GM18519 (cell line): ENCODE data around the gene AFF3.
"Not testable (repeated sequence)": the region's sequence is repeated elsewhere in the genome, so short reads cannot be mapped to it uniquely, and the experiment has no call there.

Experiments used
- ATAC-seq: cut with Tn5 transposase; IDR thresholded peaks from one replicate; pipeline ENCODE4 v1.9.1; 2021; ENCODE audit warnings: mild to moderate bottlenecking, moderate library complexity; ENCODE audit not compliant: unreplicated experiment, low FRiP score

AFF3 gene

DNA sequence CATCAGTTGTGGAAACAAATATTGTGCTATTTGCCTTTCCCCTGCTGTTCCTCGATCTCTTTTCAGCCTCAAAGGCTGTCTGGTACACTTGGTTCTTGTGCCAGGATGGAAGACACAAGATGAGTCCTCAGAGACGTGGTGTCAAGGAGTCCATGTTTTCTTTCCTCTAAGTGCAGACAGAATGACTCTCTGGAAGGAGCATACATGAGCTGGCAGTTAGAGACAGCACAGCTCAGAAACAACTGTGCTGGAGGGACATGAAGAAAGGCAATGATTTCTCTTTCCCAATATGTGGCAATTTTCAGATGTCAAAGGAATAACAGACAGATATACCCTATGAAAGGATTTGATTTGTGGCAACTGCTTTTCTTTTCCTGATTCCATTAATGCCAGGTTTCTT lies 162.2 kb downstream of the AFF3 start:
- no peak for ATAC-seq

DNA sequence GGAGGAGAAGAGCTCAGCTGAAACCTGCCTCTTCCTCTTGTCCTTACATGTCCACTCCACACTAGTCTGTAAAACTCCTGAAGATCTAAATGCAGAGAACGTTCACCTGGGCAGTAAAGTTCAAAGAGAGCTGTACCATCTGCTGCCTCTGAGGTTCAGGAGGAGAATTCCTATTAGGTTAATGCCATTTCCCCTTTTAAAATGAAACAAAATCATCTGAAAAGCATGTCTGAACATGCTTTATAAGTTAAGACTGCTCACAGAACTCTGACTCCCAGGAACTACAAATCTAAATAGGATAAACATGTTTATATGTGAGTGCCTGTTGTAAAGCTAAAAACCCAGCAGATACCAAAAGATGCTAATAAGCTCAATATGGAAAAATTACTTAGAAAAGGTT lies 164.4 kb downstream of the AFF3 start:
- no peak for ATAC-seq

DNA sequence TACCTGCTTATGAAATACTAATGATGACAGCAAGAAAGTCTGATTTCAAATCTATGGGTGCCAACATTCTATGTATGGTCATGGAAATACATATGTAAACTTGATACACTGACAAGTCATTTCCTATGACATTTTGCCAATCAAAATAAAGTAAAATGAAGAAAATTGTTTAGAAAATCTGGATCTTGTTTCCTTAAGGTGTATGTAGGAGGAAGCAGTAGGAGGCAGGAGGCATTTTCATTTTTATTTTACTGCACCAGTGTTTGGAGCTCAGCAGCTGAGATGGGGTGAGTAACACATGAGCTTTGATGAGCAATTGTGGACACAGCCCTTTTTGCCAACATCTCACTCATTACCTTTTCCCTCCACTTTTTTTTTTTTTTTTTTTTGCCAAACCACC lies 167.0 kb downstream of the AFF3 start:
- ATAC-seq = no peak

DNA sequence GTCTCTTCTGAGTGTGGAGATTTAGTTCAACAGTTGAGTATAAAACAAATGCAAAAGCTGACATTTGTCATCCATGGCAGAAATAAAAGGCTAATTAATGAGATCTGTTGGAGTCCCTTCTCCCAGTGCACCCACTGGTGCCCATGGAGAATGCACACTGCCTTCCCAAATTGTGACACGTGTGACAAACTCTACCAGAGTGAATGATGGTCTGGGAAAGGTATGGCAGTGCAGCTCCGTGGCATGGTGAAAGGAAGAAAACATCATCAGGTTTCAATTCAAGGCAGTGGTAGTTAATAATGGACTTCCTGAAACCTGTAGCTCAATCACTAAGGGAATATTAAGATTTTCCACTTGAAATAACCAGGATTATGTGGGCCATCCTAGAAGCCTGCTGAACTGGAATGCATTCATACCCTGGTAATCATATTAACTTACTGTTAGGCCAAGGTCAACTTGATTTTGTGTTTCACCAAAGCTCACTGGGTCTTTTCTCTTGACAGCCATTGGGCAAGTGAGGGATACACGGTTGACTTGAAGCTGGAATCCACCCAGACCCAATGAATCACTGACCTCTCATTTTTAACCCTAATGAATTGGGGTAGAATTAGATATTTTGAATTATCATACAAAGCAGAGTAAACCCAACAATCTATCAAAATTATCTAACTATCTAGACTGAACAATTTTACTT lies 167.6 kb downstream of the AFF3 start:
- ATAC-seq = no peak

DNA sequence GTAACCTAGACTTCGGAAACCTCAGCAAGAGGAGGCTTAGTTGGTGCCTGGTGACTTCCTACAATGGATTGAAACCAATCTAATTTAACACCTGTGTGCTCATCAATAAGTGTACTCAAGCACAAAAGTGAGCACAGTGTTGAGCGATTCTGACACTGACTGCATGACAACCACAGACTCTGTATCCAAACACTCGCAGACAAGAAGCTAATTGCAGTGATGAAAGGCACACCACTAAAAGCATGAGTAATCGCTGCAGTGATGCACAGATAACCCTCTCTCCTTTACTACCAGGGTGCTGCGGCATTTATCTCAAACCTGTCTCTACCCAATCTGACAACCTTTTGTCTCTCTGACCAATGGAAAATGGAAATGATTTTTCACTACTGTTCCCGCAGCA lies 168.1 kb downstream of the AFF3 start:
- no peak for ATAC-seq

DNA sequence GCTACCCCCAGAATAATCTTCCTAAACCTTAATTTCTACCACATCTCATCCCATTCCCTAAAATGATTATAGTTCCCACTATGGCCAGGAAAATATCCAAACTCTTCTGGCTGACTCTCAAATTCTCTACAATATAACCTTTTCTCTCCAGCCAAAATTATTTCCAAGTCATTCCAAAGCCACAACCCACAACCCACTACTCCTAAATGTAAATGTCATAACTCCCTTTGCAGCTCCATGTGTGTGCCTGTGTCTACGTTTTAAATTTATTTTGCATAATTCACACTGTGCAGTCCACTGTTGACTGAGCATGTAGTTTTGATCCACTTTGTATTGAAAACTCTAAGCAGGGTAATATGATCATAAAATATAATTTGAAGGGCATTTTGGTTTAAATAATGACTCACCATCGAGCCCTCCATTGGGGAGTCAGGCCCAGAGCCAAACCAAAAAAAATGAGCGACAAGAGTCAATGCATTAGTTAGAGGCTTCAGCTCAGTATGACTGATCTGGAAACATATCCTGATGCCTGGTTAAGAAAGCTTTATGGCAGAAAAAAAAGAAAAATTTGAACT lies 171.0 kb downstream of the AFF3 start:
- ATAC-seq = no peak

DNA sequence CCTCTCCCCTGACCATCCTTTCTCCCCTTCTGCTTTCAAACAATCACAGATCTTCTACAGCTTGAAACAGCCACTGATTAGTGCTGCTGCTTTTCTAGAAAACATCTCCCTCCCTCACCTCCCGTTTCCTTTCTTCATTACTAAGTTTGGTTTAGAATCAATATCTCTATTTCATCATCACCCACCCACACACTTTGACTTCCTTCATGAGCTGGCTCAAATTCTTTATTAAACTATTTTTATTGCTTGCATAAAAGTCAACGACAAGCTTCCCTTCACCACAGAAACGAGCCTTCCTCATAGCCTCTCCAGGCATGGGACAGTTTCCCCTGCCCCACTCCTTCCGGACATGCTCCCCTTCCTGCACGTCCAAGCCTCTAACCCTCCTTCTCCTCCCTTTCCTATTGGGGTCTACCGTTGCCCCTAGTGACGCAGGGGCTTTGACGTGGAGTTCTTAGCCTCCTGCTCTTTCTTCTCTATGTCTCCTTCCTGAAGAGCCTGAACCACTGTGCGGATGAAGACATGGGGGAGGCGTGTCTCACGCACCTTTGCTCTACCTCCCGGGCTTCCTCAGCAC lies 172.0 kb downstream of the AFF3 start:
- ATAC-seq = no peak

DNA sequence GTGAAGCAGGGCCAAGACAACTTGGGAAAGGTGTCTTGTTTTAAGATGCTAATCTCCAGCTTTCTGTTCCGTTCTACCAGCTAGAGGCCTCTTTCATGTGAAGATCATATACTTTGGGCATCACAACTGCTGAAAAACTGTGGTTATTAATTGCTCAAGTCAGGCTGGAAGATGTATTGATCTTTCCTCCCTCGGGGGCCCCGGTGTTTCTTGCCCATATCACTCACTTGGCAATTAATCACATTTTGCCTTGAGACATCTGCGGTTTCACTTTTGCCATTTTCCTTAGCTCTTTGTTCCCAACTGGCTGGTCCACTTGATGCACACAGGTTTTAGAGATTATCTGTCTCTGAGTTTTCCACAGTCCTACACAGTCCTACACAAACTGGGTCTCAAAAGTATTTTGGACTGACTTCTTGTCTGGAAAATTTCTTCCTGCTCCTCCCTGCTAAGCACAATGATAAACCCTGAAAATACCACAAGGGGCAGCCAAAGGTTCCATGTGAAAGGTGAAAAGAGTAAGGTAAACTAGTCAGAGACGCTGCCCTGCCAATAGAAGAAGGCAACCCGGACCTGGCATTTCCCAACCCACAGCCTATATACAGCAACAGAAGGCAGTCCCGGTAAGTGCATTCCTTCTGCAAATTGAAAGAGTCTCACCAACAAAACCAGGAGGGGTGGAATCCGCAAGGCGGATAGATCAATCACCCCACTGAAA lies 181.0 kb downstream of the AFF3 start:
- ATAC-seq = no peak

DNA sequence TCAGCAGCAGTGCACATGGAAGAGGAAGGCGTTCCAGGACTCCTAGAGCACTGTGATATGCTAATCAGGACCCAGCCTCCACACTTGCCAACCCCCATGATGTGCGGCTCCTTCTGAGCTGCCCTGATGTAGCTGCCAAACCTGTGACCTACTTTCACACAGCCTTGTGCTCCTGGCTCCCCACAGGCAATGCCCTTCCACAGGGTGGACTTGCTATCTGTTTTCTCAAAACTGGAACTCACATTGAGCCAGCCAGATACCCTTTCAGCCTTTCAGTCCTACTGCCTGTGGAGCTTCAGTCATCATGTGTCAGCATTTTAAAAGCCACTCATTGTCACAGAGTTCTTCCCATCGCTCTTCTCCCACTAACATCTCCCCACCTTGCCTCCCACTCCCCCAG lies 181.6 kb downstream of the AFF3 start:
- ATAC-seq = no peak

DNA sequence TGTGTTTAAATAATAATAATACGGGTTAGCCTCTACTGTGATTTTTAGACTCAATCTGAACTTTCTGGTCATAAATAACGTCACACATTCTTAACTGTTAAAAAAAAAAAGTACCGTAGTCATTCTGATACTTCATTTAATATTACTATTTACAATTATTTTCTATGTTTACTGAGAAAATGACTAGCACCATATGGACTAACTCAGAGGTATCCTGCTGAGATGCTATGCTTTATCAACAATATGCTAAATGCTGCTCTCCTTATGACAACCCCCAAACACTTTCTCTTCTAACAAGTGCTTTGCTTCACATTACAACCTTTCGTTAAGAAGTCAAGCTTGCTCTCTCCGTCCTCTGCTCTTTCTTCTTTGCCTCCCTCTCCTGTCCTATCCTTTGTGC lies 182.1 kb downstream of the AFF3 start:
- no peak for ATAC-seq

DNA sequence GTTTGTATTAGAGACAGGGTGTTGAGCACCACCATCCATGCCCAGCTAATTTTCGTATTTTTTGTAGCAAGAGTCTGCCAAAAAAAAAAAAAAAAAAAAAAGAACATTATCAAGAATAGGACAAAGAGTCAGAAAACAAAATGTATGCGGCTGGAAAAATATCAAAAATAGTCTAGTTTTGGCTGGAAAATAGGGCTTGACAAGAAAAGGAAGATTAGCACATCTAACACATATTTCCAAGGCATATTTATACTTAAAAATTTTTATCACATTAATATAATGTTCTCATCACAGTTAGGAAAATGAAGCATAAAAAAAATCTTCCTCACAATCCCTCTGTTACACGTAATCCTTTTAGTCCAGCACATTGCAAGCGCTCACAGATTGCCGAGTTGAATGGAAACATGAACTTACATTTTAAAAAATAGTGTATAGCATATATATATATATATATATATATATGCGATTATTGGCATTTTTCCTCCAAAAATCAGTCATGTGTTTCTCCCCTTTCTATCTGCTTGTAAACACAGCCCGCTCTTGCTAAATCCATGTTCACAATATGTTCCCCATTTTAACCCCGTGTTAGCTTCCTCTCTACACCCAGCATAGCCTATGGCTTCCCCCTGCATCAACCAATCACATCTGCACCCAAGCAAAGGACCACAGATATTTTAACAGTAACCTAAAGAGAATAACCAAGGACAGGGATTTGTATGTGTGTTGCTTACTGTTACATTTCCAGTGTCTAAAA lies 183.0 kb downstream of the AFF3 start:
- no peak for ATAC-seq

DNA sequence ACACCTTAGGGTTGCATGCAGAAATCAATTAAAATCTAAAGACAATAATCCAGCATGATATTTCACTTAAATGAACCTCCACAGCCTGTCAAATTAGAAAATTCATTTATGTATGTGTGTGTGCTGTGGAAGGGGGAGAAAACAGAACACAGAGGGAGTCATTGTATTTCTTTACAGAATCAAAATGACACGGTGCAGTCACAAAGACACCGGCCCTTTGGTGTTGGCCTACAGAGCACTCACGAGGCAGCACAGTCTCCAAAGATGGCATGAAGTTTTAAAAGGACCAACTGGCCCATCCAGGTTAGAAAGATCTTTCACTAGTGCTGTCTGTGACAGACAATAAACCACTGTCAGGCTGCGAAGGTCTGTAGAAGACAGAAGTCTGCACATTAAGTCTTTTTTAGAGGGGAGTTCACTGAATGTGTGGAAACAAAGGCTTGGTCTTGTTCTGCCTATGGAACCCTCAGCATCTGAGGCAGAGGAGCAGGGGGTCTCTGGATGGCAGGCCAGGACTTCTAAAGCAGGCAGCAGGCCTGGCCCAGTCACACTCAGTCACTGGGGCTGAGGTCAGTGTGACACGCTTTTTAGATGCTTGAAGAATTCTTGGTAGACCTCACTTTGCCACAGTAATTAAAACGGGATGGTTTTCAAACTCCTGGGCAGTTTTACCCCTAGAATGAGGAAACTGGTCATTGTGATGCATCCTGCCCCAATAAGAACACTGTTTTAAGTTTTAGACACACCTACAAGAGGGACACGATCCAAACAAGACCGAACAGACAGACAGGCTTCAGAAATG lies 184.9 kb downstream of the AFF3 start:
- no peak for ATAC-seq

DNA sequence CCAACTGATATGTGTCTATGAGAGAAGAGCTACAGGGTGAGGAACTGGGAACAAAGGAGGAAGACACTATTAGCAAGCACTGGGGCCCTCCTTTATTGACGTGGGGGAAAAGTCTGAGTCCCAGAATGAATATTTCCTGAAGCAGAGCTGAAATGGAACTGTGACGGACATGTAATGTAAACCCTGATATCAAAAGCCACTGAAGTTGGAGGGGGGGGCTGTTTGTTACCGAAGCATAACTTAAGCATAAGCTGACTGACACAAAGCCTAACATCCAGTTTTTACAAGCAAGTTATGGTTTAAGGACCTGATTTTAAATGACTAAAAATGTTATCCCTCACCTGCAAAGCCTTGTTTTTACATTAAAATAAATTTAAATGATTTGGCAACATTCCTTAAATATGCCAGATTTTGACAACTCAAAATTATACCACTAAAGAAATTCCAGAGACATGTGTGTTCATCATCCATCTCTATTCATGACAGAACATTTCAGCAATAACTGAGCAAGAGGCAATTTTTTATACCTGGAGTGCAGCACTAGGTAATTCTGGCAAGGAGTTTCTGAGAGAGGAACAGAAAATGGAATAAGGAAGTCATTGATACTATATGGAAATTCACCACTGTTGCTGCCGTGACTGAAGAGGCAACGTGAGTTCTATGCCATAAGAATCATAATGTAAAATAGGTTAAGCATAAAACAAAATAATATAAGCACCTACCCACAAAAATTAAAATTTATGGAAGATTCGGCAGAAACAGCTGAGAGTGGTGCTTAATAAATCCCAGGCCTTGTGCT lies 186.0 kb downstream of the AFF3 start:
- no peak for ATAC-seq

DNA sequence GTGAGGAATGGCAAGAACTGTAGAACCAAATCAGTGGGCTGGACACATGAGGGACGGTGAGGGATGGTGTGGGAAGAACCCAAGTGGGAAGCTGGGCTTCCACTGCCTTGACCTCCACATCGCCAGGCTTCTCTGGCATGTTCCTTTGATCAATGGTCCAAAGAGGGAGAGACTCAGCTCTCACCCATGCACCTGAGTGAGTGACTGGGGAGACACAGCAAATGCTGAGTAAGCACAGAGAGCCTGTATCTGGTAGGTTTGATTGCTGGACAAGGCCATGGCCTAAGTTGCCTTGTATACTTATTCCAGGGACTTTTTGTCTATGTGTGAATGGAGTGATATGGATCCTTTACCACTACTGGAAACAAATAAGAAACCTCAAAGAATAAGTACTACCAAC lies 188.6 kb downstream of the AFF3 start:
- ATAC-seq = no peak

DNA sequence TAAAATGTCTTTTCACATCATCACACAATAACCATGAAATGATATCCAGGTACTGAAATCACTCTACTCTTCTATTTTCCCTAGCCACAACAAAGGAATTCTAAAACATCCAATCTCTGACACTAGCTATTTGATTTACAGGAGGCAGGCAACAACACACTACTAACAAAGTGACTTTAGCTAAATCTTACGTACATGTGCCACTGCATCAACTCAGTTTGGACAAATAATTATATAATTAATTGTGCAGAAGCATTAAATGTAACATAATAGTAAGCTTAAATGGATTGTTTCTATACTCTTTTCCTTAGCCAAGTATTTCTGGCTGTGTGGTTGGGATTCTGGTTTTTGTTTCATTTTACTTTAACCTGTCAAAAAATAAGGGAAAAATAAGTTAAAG lies 192.4 kb downstream of the AFF3 start:
- no peak for ATAC-seq

DNA sequence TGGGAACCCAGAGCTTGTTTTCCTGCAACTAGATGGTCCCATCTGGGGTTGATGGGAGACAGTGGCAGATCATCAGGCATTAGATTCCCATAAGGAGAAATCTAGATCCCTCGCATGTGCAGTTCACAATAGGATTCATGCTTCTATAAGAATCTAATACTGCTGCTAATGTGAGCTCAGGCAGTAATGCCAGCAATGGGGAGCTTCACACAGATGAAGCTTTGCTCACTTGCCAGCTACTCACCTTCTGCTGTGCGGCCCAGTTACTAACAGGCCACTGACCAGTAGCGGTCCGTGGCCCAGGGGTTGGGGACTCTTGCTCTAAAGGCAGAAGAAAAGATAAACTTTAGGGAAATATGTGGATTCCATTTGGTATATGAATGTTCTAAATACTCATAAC lies 192.9 kb downstream of the AFF3 start:
- no peak for ATAC-seq

DNA sequence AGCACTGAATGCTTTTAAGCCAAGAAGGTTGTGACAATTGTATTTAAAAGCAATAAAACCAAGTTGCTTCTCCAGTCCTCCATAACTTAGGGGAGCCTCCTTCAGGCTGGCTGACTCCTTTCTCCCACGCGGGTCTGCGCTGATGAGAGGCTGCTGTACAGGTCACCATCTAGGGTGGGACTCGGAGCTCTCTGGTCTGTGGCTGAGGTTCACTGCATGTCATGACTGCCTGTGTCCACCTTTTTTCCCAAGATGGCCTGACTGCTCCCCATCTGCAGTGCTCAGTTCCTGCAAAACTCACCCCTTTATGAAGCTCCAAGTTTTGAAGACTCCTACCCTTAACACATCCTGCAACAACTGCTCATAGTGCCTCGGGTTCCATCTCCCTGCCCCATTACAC lies 194.4 kb downstream of the AFF3 start:
- ATAC-seq = no peak

DNA sequence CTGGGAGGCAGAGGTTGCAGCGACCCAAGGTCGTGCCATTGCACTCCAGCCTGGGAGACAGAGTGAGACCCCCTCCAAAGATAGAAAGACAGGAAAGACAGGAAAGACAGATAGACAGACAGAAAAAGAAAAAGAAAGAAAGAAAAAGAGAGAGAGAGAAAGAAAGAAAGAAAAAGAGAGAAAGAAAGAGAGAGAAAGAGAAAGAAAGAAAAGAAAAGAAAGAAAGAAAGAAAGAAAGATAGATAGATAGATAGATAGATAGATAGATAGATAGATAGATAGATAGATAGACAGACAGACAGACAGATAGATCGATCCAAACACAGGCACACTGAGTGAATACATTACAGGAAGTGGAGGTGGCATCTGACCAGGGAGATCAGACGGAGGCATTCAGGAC lies 195.0 kb downstream of the AFF3 start:
- ATAC-seq = not testable (repeated sequence)

DNA sequence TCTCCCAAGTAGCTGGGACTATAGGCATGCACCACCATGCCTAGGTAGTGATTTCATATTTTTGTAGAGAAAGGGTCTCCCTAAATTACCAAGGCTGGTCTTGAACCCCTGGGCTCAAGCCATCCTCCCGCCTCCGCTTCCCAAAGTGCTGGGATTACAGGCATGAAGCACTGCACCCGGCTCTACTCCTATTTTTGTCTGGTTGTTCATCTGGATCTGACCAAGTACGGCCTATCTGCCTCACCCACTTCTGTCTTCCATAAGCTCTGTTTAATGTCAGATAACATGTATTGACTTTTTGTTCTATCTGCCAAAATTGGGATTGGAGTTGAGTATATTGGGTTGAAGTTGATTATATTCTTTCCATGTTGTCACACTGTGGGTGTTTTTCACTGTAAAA lies 198.4 kb downstream of the AFF3 start:
- no peak for ATAC-seq
